Erythroblast (primary cell): Measurements from ENCODE around the gene NSUN2.

ENCODE experiments used
- GATA1 ChIP-seq: IDR thresholded peaks from 2 replicates; pipeline ENCODE4 v1.6.1; 2011; ENCODE audit warnings: low read depth, mild to moderate bottlenecking, control low read depth, low read length, moderate library complexity
- POLR2A ChIP-seq: IDR thresholded peaks from 2 replicates; pipeline ENCODE4 v1.6.1; 2011; ENCODE audit warnings: mild to moderate bottlenecking, low read length

GRCh38 chr5:6586647-6587042 is 46.2 kb downstream of the NSUN2 start:
- TF ChIP-seq POLR2A, result no peak
- no peak for TF ChIP-seq GATA1
